ENCODE data around the gene PPM1B. TPM values are rescaled to one million over a fixed set of nuclear protein-coding genes. Genes with fewer than 3 reads are reported as not detected.
A peak's percentile ranks its signal among the peaks of the same experiment; 100 is the strongest.

Gene PPM1B
- total and polyA plus RNA-seq, 2 of the 13 experiments (the other 11 are each of a cell fraction or from before 2014, with no cell fraction given) = 24.4 to 25.0 TPM

- TF ChIP-seq, protein P1, sequence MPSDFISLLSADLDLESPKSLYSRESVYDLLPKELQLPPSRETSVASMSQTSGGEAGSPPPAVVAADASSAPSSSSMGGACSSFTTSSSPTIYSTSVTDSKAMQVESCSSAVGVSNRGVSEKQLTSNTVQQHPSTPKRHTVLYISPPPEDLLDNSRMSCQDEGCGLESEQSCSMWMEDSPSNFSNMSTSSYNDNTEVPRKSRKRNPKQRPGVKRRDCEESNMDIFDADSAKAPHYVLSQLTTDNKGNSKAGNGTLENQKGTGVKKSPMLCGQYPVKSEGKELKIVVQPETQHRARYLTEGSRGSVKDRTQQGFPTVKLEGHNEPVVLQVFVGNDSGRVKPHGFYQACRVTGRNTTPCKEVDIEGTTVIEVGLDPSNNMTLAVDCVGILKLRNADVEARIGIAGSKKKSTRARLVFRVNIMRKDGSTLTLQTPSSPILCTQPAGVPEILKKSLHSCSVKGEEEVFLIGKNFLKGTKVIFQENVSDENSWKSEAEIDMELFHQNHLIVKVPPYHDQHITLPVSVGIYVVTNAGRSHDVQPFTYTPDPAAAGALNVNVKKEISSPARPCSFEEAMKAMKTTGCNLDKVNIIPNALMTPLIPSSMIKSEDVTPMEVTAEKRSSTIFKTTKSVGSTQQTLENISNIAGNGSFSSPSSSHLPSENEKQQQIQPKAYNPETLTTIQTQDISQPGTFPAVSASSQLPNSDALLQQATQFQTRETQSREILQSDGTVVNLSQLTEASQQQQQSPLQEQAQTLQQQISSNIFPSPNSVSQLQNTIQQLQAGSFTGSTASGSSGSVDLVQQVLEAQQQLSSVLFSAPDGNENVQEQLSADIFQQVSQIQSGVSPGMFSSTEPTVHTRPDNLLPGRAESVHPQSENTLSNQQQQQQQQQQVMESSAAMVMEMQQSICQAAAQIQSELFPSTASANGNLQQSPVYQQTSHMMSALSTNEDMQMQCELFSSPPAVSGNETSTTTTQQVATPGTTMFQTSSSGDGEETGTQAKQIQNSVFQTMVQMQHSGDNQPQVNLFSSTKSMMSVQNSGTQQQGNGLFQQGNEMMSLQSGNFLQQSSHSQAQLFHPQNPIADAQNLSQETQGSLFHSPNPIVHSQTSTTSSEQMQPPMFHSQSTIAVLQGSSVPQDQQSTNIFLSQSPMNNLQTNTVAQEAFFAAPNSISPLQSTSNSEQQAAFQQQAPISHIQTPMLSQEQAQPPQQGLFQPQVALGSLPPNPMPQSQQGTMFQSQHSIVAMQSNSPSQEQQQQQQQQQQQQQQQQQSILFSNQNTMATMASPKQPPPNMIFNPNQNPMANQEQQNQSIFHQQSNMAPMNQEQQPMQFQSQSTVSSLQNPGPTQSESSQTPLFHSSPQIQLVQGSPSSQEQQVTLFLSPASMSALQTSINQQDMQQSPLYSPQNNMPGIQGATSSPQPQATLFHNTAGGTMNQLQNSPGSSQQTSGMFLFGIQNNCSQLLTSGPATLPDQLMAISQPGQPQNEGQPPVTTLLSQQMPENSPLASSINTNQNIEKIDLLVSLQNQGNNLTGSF (CRISPR knock-in tag; IDR thresholded peaks at IDR 0.05) = no peak
- TF ChIP-seq NFYC (CRISPR knock-in tag; IDR thresholded peaks at IDR 0.05) = peak; percentile 87
- peak; percentile 59; the same call in 1 of the 2 replicates for TF ChIP-seq MTA1 (CRISPR knock-in tag; IDR thresholded peaks at IDR 0.05; ENCODE audit: borderline replicate concordance)
- TF ChIP-seq ZNF326 (CRISPR knock-in tag; IDR thresholded peaks at IDR 0.05; ENCODE audit: borderline replicate concordance) = no peak
- no peak for TF ChIP-seq ZNF34 (CRISPR knock-in tag; IDR thresholded peaks at IDR 0.05; ENCODE audit: borderline replicate concordance)
- TF ChIP-seq KAT8 (CRISPR knock-in tag; IDR thresholded peaks at IDR 0.05) = peak; percentile 78
- no peak for TF ChIP-seq CBX5 (CRISPR knock-in tag; IDR thresholded peaks at IDR 0.05; ENCODE audit: borderline replicate concordance)
- TF ChIP-seq, protein P2, sequence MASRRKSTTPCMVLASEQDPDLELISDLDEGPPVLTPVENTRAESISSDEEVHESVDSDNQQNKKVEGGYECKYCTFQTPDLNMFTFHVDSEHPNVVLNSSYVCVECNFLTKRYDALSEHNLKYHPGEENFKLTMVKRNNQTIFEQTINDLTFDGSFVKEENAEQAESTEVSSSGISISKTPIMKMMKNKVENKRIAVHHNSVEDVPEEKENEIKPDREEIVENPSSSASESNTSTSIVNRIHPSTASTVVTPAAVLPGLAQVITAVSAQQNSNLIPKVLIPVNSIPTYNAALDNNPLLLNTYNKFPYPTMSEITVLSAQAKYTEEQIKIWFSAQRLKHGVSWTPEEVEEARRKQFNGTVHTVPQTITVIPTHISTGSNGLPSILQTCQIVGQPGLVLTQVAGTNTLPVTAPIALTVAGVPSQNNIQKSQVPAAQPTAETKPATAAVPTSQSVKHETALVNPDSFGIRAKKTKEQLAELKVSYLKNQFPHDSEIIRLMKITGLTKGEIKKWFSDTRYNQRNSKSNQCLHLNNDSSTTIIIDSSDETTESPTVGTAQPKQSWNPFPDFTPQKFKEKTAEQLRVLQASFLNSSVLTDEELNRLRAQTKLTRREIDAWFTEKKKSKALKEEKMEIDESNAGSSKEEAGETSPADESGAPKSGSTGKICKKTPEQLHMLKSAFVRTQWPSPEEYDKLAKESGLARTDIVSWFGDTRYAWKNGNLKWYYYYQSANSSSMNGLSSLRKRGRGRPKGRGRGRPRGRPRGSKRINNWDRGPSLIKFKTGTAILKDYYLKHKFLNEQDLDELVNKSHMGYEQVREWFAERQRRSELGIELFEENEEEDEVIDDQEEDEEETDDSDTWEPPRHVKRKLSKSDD (CRISPR knock-in tag; IDR thresholded peaks at IDR 0.05; ENCODE audit: low read depth) = no peak; the same call in 1 of the 2 replicates
- TF ChIP-seq SMC3 (IDR thresholded peaks at IDR 0.05; ENCODE audit: low read length) = 0 out of 2 replicates have a peak, but pooled peaks have one; percentile 8
- TF ChIP-seq SETDB1 (CRISPR knock-in tag; IDR thresholded peaks at IDR 0.05; ENCODE audit: borderline replicate concordance) = no peak
- TF ChIP-seq NR1H2 (CRISPR knock-in tag; IDR thresholded peaks at IDR 0.05; ENCODE audit: borderline replicate concordance, low read depth) = no peak
- TF ChIP-seq SKI (IDR thresholded peaks at IDR 0.05; ENCODE audit: partially characterized antibody) = peak; percentile 61
- no peak for TF ChIP-seq PRDM4 (CRISPR knock-in tag; IDR thresholded peaks at IDR 0.05; ENCODE audit: borderline replicate concordance)
- peak; percentile 29; the same call in 1 of the 2 replicates for TF ChIP-seq ZNF629 (CRISPR knock-in tag; conservative IDR thresholded peaks at IDR 0.05)
- no peak for TF ChIP-seq TCF12 (IDR thresholded peaks at IDR 0.05)
- TF ChIP-seq TCF12 (CRISPR knock-in tag; IDR thresholded peaks at IDR 0.05) = no peak
- TF ChIP-seq HDAC6 (IDR thresholded peaks at IDR 0.05; ENCODE audit: low read depth, low read length) = no peak
- TF ChIP-seq CBX1 (IDR thresholded peaks at IDR 0.05; ENCODE audit: low read depth) = peak; percentile 4
- no peak; the same call in 1 of the 2 replicates for TF ChIP-seq ZNF589 (CRISPR knock-in tag; conservative IDR thresholded peaks at IDR 0.05)
- peak; percentile 84 for TF ChIP-seq IRF2 (CRISPR knock-in tag; IDR thresholded peaks at IDR 0.05)
Measured at GRCh38 chr2:44167908-44168680, 581 bp upstream of the PPM1B start (continued).
